Upper lobe of right lung (tissue), 1 donor: Measurements from ENCODE around the gene CSNK2A3. TPM values are rescaled to one million over a fixed set of nuclear protein-coding genes. Genes with fewer than 3 reads are reported as not detected.

Experiments used
- ATAC-seq: fragments of 200-7000 bp; cut with Tn5 transposase; one replicate; pipeline ENCODE4 v1.9.1; 2020; ENCODE audit warnings: mild to moderate bottlenecking, moderate library complexity
- DNase-seq: peaks from one replicate; pipeline ENCODE4 v3.0.0-alpha.2; 2020
- H3K27ac ChIP-seq: fragments of 200-600 bp; one replicate; pipeline ENCODE4 v1.8.0; 2022
- H3K27me3 ChIP-seq: fragments of 200-600 bp; one replicate; pipeline ENCODE4 v1.8.0; 2022; ENCODE audit warnings: mild to moderate bottlenecking
- H3K36me3 ChIP-seq: fragments of 200-600 bp; one replicate; pipeline ENCODE4 v1.8.0; 2022
- H3K4me1 ChIP-seq: fragments of 200-600 bp; one replicate; pipeline ENCODE4 v1.8.0; 2022
- H3K4me3 ChIP-seq: fragments of 200-600 bp; one replicate; pipeline ENCODE4 v1.8.0; 2022; ENCODE audit warnings: mild to moderate bottlenecking
- H3K9me3 ChIP-seq: fragments of 200-600 bp; one replicate; pipeline ENCODE4 v1.8.0; 2022
- intact Hi-C: fragments of 100-400 bp; cut with DNase I; formaldehyde crosslinking; loops from one replicate; pipeline ENCODE4 v1.11.0; 2022
- total RNA-seq: library from RNA; stranded (reverse); fragmentation: NEBNext Ultra II Directional; extraction: Animal tissue kit (Norgen Biotek cat#: 25700); gene quantifications from one replicate; pipeline ENCODE4 v1.2.1, GENCODE V29; 2021
- TF ChIP-seq, protein P1 (sequence below): fragments of 200-600 bp; IDR thresholded peaks from one replicate; pipeline ENCODE4 v1.8.0; 2022; ENCODE audit warnings: antibody characterized with exemption
- donor health status: DM: no; HTN: yes; CAD: no; lungs with severe emphysema.

The CSNK2A3 gene
- total RNA-seq, 1 donor from 2014 or later: 3.9 TPM

DNA sequence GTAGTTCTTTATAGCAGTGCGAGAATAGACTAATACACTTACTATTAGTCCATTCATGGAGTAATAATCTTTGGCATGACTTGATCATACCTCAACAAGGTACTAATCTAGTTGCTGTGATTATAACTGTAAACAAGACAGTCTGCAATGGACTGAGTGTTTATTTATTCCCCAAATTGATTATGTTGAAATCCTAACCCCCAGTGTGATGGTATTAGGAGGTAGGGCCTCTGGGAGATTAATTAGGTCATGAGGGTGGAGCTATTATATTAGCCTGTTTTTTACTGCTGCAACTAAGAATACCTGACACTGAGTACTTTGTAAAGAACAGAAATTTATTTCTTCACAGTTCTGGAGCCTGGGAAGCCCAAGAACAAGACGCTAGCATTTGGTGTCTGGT, 30.9 kb upstream of the CSNK2A3 start:
- DNase-seq (no peak), ATAC-seq (no peak)
- TF ChIP-seq, protein P1, sequence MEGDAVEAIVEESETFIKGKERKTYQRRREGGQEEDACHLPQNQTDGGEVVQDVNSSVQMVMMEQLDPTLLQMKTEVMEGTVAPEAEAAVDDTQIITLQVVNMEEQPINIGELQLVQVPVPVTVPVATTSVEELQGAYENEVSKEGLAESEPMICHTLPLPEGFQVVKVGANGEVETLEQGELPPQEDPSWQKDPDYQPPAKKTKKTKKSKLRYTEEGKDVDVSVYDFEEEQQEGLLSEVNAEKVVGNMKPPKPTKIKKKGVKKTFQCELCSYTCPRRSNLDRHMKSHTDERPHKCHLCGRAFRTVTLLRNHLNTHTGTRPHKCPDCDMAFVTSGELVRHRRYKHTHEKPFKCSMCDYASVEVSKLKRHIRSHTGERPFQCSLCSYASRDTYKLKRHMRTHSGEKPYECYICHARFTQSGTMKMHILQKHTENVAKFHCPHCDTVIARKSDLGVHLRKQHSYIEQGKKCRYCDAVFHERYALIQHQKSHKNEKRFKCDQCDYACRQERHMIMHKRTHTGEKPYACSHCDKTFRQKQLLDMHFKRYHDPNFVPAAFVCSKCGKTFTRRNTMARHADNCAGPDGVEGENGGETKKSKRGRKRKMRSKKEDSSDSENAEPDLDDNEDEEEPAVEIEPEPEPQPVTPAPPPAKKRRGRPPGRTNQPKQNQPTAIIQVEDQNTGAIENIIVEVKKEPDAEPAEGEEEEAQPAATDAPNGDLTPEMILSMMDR: no peak
- intact Hi-C loops: no loop called here
- H3K36me3 ChIP-seq: no peaks in the 10 kb centered on the region
- no peak overlapping the region for H3K4me3 ChIP-seq
- no peaks in the 10 kb centered on the region for H3K27me3 ChIP-seq
- H3K27ac ChIP-seq: no peak overlapping the region
- no peaks in the 10 kb centered on the region for H3K9me3 ChIP-seq
- H3K4me1 ChIP-seq: peaks cover 4% of the 10 kb centered on the region

DNA sequence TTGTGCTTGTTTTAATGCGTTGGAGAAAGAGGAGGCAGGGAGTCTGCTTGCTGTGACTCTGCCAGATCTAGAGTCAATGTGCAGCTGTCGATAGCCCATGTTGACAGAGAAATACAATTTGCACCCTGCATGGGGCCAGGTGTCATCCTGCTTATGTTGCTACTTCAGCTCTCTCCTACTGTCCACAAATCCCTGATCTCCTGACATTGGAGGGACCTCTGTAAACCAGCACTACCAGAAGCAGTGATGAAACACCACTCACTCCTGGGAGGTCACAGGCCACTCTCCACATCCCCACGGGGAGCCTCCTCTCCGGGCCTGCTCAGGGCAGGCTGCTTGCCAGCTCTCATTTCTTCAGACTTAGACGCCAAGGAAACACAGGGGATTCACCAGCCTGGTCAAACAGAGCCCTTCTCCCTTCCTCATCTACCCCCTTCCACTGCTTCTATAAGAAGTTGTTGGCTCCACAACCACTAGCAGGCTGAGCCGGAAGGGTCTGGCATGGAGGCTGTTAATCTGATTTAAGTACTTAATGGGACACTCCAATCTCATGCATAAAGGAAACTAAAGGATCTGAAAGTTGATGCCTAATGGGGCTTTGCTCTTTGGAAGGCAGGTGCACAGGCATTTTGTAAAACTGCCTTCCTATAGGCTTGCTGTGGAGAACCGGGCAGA, 29.9 kb upstream of the CSNK2A3 start:
- TF ChIP-seq, protein P1: no peak
- peaks cover 4% of the 10 kb centered on the region for H3K4me1 ChIP-seq
- H3K36me3 ChIP-seq: no peaks in the 10 kb centered on the region
- intact Hi-C loops: no loop called here
- H3K4me3 ChIP-seq: no peak overlapping the region
- DNase-seq: no peak
- H3K27ac ChIP-seq: no peak overlapping the region
- H3K27me3 ChIP-seq: no peaks in the 10 kb centered on the region
- ATAC-seq: no peak
- H3K9me3 ChIP-seq: no peaks in the 10 kb centered on the region

DNA sequence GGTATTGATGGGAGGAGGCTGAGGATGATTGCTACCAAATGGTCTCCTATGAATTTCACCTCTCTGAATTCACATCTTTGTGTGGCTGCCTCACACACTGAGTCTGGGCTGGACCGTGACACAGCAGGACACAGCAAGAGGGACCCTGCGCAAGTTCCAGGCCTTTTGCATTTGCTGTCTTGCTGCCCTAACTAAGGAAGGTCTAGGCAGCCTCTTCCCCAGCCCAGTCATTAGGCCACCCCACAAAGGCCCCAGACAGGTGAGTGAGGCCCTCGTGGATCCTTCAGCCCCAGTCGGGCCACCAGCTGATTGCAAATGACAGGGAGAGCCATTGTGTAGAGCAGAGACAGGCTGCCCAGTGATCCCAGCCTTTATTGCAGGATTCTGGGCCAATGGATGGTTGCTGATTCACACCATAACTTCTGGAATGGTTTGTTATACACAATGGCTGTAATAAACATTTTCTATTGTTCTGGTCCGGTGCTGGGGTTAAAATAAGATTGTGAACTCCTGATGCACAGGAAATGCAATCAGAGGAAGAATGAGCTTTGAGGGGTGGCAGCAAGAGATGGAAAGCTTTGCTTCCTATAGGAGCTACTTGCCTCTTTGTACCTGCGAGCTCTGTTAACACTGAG, 28.5 kb upstream of the CSNK2A3 start:
- Histone ChIP-seq H3K4me3 (no peak overlapping the region), H3K9me3 (no peaks in the 10 kb centered on the region), H3K4me1 (no peaks in the 10 kb centered on the region), H3K27ac (no peak overlapping the region), H3K27me3 (no peaks in the 10 kb centered on the region), H3K36me3 (no peaks in the 10 kb centered on the region)
- TF ChIP-seq, protein P1: no peak
- no peak for ATAC-seq
- intact Hi-C loops: no loop called here
- DNase-seq: no peak

DNA sequence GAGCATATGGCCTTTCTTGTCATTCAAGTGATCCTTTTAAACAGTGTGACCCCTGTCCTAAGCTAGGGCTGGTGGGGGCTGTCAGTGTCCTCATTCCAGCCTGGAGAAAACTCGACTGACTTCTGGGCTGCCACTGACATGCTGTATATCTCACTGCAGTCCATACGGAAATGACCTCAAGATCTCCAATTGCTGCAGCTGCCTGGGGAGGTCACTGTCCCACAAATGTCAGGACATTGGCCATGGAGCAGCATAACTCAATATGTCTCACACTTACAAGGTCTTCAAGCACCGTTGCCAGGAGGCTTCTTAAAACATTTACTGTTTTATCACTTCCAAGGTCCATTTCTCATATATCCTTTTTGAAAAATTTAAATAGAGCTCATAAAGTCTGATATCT, 27.8 kb upstream of the CSNK2A3 start:
- Histone ChIP-seq H3K4me1 (no peaks in the 10 kb centered on the region), H3K27me3 (no peaks in the 10 kb centered on the region), H3K9me3 (no peaks in the 10 kb centered on the region), H3K27ac (no peak overlapping the region), H3K4me3 (no peak overlapping the region), H3K36me3 (no peaks in the 10 kb centered on the region)
- no peak for DNase-seq
- ATAC-seq: no peak
- intact Hi-C loops: no loop called here
- TF ChIP-seq, protein P1: no peak

DNA sequence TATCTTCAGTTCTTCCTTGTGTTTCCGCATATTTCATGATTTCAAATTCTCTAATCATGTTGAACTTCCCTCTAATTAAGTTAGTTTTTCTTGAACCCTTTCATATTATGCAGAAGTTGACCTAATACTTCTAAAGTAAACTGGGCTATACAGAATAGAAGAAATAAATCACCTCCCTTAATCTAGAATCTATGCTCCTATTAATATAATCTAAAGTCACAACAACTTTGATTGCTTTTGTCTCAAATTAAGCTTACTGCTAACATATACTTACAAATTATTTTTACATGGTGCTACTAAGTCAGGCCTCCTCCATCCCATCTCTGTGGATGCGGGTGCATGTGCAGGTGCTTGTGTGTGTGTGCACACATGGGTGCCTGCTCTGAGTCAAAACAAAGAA, 27.3 kb upstream of the CSNK2A3 start:
- H3K27ac ChIP-seq: no peak overlapping the region
- intact Hi-C loops: no loop called here
- H3K9me3 ChIP-seq: no peaks in the 10 kb centered on the region
- H3K4me1 ChIP-seq: no peaks in the 10 kb centered on the region
- DNase-seq (no peak), ATAC-seq (no peak)
- no peaks in the 10 kb centered on the region for H3K27me3 ChIP-seq
- TF ChIP-seq, protein P1: no peak
- H3K4me3 ChIP-seq: no peak overlapping the region
- H3K36me3 ChIP-seq: no peaks in the 10 kb centered on the region
